ENCODE results near the gene AEBP1. TPM values are rescaled to one million over a fixed set of nuclear protein-coding genes. Genes with fewer than 3 reads are reported as not detected.

The AEBP1 gene
- total RNA-seq, 1 experiment from 2014 or later = 50.8 TPM

GRCh38 chr7:44059219-44060090, 44.7 kb upstream of the AEBP1 start:
- no peak overlapping the region for H3K4me3 Mint-ChIP-seq
- H3K4me1 Mint-ChIP-seq = peaks cover 12% of the 10 kb centered on the region
- TF ChIP-seq, protein P1, sequence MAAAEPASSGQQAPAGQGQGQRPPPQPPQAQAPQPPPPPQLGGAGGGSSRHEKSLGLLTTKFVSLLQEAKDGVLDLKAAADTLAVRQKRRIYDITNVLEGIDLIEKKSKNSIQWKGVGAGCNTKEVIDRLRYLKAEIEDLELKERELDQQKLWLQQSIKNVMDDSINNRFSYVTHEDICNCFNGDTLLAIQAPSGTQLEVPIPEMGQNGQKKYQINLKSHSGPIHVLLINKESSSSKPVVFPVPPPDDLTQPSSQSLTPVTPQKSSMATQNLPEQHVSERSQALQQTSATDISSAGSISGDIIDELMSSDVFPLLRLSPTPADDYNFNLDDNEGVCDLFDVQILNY (CRISPR knock-in tag; IDR thresholded peaks at IDR 0.05) = no peak
- no peak for TF ChIP-seq CBFB (CRISPR knock-in tag; IDR thresholded peaks at IDR 0.05; ENCODE audit: low read depth)
- no peak for TF ChIP-seq MXD4 (CRISPR knock-in tag; IDR thresholded peaks at IDR 0.05; ENCODE audit: borderline replicate concordance)
- TF ChIP-seq, protein P2, sequence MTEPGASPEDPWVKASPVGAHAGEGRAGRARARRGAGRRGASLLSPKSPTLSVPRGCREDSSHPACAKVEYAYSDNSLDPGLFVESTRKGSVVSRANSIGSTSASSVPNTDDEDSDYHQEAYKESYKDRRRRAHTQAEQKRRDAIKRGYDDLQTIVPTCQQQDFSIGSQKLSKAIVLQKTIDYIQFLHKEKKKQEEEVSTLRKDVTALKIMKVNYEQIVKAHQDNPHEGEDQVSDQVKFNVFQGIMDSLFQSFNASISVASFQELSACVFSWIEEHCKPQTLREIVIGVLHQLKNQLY (CRISPR knock-in tag; IDR thresholded peaks at IDR 0.05) = no peak
- no peak for TF ChIP-seq ATF2 (CRISPR knock-in tag; IDR thresholded peaks at IDR 0.05; ENCODE audit: borderline replicate concordance, low read depth)
- TF ChIP-seq MYBL2 (CRISPR knock-in tag; IDR thresholded peaks at IDR 0.05) = no peak
- no peak for TF ChIP-seq ETV6 (CRISPR knock-in tag; IDR thresholded peaks at IDR 0.05)
- TF ChIP-seq, protein P3, sequence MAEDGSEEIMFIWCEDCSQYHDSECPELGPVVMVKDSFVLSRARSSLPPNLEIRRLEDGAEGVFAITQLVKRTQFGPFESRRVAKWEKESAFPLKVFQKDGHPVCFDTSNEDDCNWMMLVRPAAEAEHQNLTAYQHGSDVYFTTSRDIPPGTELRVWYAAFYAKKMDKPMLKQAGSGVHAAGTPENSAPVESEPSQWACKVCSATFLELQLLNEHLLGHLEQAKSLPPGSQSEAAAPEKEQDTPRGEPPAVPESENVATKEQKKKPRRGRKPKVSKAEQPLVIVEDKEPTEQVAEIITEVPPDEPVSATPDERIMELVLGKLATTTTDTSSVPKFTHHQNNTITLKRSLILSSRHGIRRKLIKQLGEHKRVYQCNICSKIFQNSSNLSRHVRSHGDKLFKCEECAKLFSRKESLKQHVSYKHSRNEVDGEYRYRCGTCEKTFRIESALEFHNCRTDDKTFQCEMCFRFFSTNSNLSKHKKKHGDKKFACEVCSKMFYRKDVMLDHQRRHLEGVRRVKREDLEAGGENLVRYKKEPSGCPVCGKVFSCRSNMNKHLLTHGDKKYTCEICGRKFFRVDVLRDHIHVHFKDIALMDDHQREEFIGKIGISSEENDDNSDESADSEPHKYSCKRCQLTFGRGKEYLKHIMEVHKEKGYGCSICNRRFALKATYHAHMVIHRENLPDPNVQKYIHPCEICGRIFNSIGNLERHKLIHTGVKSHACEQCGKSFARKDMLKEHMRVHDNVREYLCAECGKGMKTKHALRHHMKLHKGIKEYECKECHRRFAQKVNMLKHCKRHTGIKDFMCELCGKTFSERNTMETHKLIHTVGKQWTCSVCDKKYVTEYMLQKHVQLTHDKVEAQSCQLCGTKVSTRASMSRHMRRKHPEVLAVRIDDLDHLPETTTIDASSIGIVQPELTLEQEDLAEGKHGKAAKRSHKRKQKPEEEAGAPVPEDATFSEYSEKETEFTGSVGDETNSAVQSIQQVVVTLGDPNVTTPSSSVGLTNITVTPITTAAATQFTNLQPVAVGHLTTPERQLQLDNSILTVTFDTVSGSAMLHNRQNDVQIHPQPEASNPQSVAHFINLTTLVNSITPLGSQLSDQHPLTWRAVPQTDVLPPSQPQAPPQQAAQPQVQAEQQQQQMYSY (CRISPR knock-in tag; IDR thresholded peaks at IDR 0.05) = no peak
- no peak for TF ChIP-seq TEAD4 (CRISPR knock-in tag; IDR thresholded peaks at IDR 0.05)
- TF ChIP-seq RORB (CRISPR knock-in tag; IDR thresholded peaks at IDR 0.05) = no peak
- H3K27me3 Mint-ChIP-seq (ENCODE audit: low read depth) = no peaks in the 10 kb centered on the region
- ATAC-seq = no peak
- H3K36me3 Mint-ChIP-seq = peaks cover 35% of the 10 kb centered on the region
- no peak for DNase-seq (ENCODE audit: low spot score)
- H3K9me3 Mint-ChIP-seq = no peaks in the 10 kb centered on the region
- ChIA-PET CTCF (no interaction called here), POLR2A (no interaction called here)
- H3K27ac Mint-ChIP-seq = no peak overlapping the region

DNA sequence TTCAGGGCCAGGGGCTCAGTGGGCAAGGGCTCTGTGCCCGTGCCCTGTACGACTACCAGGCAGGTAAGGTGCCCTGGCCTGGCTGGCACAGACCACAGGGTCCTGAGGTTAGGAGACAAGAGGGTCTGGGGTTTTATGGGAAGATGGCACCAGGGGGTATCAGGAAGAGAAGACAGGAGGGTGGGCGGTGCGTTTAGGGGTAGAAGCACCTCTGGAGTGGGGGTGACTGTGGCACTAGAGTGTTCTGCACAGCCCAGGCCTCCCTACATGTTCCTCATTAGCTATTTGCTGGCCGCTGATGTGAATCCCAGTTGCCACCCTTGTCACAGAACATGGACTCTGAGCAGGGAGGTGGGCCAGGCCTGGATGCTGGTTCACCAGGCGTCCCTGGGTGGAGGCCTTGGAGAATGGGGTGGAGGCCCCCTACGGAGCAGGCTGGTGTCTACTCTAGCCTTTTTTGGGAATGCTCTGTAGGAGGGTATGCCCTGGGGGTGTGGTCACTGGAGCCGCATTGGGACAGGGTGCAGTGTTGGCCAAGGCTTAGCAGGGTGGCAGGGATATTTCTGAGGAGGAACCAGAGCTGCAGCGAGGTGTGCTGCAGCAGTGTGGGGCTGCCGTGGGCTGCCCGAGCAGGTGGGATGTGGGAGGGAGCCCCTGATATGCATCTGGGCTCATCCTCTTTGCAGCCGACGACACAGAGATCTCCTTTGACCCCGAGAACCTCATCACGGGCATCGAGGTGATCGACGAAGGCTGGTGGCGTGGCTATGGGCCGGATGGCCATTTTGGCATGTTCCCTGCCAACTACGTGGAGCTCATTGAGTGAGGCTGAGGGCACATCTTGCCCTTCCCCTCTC, 43.8 kb upstream of the AEBP1 start:
- no peak for ATAC-seq
- Mint-ChIP-seq H3K27me3 (ENCODE audit: low read depth) (no peaks in the 10 kb centered on the region; the same call in 1 of the 2 replicates), H3K4me1 (peaks cover 18% of the 10 kb centered on the region), H3K9me3 (no peaks in the 10 kb centered on the region), H3K4me3 (no peak overlapping the region), H3K27ac (no peak overlapping the region), H3K36me3 (peaks cover 32% of the 10 kb centered on the region)
- CTCF ChIA-PET = no interaction called here
- POLR2A ChIA-PET = no interaction called here
- DNase-seq (ENCODE audit: low spot score) = no peak
- TF ChIP-seq SP1 (CRISPR knock-in tag; conservative IDR thresholded peaks at IDR 0.05) (no peak), ZBTB43 (CRISPR knock-in tag; IDR thresholded peaks at IDR 0.05) (no peak), ZNF121 (CRISPR knock-in tag; IDR thresholded peaks at IDR 0.05) (no peak), CBFB (CRISPR knock-in tag; IDR thresholded peaks at IDR 0.05; ENCODE audit: low read depth) (no peak)
- TF ChIP-seq, protein P4, sequence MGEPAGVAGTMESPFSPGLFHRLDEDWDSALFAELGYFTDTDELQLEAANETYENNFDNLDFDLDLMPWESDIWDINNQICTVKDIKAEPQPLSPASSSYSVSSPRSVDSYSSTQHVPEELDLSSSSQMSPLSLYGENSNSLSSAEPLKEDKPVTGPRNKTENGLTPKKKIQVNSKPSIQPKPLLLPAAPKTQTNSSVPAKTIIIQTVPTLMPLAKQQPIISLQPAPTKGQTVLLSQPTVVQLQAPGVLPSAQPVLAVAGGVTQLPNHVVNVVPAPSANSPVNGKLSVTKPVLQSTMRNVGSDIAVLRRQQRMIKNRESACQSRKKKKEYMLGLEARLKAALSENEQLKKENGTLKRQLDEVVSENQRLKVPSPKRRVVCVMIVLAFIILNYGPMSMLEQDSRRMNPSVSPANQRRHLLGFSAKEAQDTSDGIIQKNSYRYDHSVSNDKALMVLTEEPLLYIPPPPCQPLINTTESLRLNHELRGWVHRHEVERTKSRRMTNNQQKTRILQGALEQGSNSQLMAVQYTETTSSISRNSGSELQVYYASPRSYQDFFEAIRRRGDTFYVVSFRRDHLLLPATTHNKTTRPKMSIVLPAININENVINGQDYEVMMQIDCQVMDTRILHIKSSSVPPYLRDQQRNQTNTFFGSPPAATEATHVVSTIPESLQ (CRISPR knock-in tag; IDR thresholded peaks at IDR 0.05) = no peak
- TF ChIP-seq, protein P5, sequence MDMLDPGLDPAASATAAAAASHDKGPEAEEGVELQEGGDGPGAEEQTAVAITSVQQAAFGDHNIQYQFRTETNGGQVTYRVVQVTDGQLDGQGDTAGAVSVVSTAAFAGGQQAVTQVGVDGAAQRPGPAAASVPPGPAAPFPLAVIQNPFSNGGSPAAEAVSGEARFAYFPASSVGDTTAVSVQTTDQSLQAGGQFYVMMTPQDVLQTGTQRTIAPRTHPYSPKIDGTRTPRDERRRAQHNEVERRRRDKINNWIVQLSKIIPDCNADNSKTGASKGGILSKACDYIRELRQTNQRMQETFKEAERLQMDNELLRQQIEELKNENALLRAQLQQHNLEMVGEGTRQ (CRISPR knock-in tag; IDR thresholded peaks at IDR 0.05) = no peak
- TF ChIP-seq, protein P1 (CRISPR knock-in tag; IDR thresholded peaks at IDR 0.05) = no peak
- TF ChIP-seq, protein P6, sequence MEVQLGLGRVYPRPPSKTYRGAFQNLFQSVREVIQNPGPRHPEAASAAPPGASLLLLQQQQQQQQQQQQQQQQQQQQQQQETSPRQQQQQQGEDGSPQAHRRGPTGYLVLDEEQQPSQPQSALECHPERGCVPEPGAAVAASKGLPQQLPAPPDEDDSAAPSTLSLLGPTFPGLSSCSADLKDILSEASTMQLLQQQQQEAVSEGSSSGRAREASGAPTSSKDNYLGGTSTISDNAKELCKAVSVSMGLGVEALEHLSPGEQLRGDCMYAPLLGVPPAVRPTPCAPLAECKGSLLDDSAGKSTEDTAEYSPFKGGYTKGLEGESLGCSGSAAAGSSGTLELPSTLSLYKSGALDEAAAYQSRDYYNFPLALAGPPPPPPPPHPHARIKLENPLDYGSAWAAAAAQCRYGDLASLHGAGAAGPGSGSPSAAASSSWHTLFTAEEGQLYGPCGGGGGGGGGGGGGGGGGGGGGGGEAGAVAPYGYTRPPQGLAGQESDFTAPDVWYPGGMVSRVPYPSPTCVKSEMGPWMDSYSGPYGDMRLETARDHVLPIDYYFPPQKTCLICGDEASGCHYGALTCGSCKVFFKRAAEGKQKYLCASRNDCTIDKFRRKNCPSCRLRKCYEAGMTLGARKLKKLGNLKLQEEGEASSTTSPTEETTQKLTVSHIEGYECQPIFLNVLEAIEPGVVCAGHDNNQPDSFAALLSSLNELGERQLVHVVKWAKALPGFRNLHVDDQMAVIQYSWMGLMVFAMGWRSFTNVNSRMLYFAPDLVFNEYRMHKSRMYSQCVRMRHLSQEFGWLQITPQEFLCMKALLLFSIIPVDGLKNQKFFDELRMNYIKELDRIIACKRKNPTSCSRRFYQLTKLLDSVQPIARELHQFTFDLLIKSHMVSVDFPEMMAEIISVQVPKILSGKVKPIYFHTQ (CRISPR knock-in tag; IDR thresholded peaks at IDR 0.05) = no peak

All from WTC11 (cell line).